Dedifferentiated amniotic fluid mesenchymal stem cell (primary cell): ENCODE results near the gene GNB5.

ENCODE experiments used
- DNase-seq: peaks from one replicate; pipeline ENCODE4 v3.0.0-alpha.2; 2016; ENCODE audit errors: extremely low spot score

GNB5 gene

GRCh38 chr15:52207191-52207590 lies 16.0 kb upstream of the GNB5 start:
- DNase-seq, result no peak

- no peak for DNase-seq
Observed at GRCh38 chr15:52206446-52206845, 15.3 kb upstream of the GNB5 start.

GRCh38 chr15:52204657-52205056 lies 13.5 kb upstream of the GNB5 start:
- no peak for DNase-seq

GRCh38 chr15:52200831-52201365 lies 9.7 kb upstream of the GNB5 start:
- DNase-seq, result no peak

GRCh38 chr15:52199271-52199670 lies 8.1 kb upstream of the GNB5 start:
- no peak for DNase-seq

- DNase-seq, result no peak
Observed at GRCh38 chr15:52196891-52197290, 5.7 kb upstream of the GNB5 start.

GRCh38 chr15:52193791-52194190 lies 2.6 kb upstream of the GNB5 start:
- no peak for DNase-seq

GRCh38 chr15:52193321-52193720 lies 2.1 kb upstream of the GNB5 start:
- no peak for DNase-seq

- no peak for DNase-seq
Observed at GRCh38 chr15:52186651-52187486, 4.3 kb downstream of the GNB5 start.

GRCh38 chr15:52185151-52185561 lies 6.0 kb downstream of the GNB5 start:
- no peak for DNase-seq

- no peak for DNase-seq
Observed at GRCh38 chr15:52184721-52185120, 6.5 kb downstream of the GNB5 start.

- DNase-seq, result no peak
Observed at GRCh38 chr15:52183562-52184173, 7.5 kb downstream of the GNB5 start.

- DNase-seq, result no peak
Observed at GRCh38 chr15:52181938-52182780, 9.0 kb downstream of the GNB5 start.

GRCh38 chr15:52180851-52181450 lies 10.2 kb downstream of the GNB5 start:
- DNase-seq, result no peak

GRCh38 chr15:52180196-52180835 lies 10.9 kb downstream of the GNB5 start:
- no peak for DNase-seq

GRCh38 chr15:52179278-52180195 lies 11.7 kb downstream of the GNB5 start:
- peak; percentile 39 for DNase-seq

- no peak for DNase-seq
Observed at GRCh38 chr15:52178765-52179164, 12.4 kb downstream of the GNB5 start.

- DNase-seq, result no peak
Observed at GRCh38 chr15:52172869-52173268, 18.3 kb downstream of the GNB5 start.

- no peak for DNase-seq
Observed at GRCh38 chr15:52171807-52172206, 19.4 kb downstream of the GNB5 start.

GRCh38 chr15:52171386-52171785 lies 19.8 kb downstream of the GNB5 start:
- DNase-seq, result no peak
